OCI-LY3 (cell line): ENCODE data around the gene LSM3.
A peak's percentile ranks its signal among the peaks of the same experiment; 100 is the strongest.

ENCODE experiments used
- EZH2phosphoT487 ChIP-seq: fragments of 200-600 bp; shearing (Covaris generic); IDR thresholded peaks from 2 replicates; pipeline ENCODE4 v1.6.1; 2018; ENCODE audit warnings: antibody characterized with exemption, mixed run types, low read depth
- TF ChIP-seq, protein P1 (sequence below): fragments of 200-600, 300-600 bp; sonication (generic); IDR thresholded peaks from 2 replicates; pipeline ENCODE4 v1.5.1; 2014; ENCODE audit warnings: antibody characterized with exemption, low read length, low read depth

DNA sequence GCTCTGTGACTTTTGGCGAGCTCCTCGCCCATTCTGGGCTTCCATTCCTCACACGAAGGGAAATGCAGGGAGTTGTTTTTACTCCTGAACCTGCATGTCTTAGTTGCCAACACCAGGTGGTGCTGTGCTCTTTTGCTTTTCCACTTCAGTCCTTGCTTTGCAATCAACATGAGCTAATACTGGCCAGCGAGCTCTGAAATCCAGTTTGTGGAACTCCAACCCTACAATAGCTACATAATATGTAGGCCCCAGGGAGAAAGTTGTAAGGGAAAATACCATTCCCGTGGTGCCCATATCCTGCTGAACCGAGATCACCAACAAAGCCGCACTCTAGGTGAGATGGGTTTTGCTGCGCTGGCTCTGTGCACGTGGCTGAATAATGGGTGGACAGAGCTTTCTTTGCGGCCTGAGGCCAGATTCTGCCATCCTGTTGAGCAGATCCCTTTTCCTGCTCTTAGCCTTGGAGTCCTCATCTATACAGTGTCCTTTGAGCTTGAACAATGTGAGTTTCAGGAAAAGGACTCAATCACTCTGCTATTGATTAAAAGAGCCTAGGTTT lies 25.0 kb downstream of the LSM3 start:
- TF ChIP-seq, protein P1, sequence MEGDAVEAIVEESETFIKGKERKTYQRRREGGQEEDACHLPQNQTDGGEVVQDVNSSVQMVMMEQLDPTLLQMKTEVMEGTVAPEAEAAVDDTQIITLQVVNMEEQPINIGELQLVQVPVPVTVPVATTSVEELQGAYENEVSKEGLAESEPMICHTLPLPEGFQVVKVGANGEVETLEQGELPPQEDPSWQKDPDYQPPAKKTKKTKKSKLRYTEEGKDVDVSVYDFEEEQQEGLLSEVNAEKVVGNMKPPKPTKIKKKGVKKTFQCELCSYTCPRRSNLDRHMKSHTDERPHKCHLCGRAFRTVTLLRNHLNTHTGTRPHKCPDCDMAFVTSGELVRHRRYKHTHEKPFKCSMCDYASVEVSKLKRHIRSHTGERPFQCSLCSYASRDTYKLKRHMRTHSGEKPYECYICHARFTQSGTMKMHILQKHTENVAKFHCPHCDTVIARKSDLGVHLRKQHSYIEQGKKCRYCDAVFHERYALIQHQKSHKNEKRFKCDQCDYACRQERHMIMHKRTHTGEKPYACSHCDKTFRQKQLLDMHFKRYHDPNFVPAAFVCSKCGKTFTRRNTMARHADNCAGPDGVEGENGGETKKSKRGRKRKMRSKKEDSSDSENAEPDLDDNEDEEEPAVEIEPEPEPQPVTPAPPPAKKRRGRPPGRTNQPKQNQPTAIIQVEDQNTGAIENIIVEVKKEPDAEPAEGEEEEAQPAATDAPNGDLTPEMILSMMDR: peak; percentile 92
- no peak for TF ChIP-seq EZH2phosphoT487
